ENCODE data around the gene PLEKHH1.

DNA sequence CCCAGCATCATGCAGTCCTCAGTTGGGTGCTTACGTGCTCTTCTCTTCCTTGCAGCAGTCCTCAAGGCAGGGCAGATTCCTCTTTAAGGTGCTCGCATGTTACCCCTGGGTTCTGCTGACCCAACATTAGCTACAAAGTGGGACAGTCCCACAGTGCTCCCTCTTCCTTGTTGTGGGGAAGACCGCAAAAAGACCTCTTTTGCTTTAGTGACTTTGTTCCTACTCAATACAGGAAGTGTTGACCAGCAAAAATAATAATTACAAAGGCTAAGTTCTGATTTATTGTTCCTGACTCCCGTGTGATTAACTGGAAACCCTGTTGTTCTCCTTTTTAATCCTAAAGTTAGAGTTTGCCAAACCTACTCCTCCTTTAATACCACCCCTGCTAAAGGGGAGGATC is 53.3 kb downstream of the PLEKHH1 start:
- TF ChIP-seq, protein P1, sequence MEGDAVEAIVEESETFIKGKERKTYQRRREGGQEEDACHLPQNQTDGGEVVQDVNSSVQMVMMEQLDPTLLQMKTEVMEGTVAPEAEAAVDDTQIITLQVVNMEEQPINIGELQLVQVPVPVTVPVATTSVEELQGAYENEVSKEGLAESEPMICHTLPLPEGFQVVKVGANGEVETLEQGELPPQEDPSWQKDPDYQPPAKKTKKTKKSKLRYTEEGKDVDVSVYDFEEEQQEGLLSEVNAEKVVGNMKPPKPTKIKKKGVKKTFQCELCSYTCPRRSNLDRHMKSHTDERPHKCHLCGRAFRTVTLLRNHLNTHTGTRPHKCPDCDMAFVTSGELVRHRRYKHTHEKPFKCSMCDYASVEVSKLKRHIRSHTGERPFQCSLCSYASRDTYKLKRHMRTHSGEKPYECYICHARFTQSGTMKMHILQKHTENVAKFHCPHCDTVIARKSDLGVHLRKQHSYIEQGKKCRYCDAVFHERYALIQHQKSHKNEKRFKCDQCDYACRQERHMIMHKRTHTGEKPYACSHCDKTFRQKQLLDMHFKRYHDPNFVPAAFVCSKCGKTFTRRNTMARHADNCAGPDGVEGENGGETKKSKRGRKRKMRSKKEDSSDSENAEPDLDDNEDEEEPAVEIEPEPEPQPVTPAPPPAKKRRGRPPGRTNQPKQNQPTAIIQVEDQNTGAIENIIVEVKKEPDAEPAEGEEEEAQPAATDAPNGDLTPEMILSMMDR (conservative IDR thresholded peaks at IDR 0.05) = no peak
- TF ChIP-seq ZFX (IDR thresholded peaks at IDR 0.05) = no peak
